ENCODE measurements around the gene SELENOW. TPM values are rescaled to one million over a fixed set of nuclear protein-coding genes. Genes with fewer than 3 reads are reported as not detected.

SELENOW gene
- total RNA-seq: 1,000 to 10,000 TPM in 3 of 4 donors, 100 to 1,000 TPM in 1; 730 to 1,512 (median 1,402) TPM

DNA sequence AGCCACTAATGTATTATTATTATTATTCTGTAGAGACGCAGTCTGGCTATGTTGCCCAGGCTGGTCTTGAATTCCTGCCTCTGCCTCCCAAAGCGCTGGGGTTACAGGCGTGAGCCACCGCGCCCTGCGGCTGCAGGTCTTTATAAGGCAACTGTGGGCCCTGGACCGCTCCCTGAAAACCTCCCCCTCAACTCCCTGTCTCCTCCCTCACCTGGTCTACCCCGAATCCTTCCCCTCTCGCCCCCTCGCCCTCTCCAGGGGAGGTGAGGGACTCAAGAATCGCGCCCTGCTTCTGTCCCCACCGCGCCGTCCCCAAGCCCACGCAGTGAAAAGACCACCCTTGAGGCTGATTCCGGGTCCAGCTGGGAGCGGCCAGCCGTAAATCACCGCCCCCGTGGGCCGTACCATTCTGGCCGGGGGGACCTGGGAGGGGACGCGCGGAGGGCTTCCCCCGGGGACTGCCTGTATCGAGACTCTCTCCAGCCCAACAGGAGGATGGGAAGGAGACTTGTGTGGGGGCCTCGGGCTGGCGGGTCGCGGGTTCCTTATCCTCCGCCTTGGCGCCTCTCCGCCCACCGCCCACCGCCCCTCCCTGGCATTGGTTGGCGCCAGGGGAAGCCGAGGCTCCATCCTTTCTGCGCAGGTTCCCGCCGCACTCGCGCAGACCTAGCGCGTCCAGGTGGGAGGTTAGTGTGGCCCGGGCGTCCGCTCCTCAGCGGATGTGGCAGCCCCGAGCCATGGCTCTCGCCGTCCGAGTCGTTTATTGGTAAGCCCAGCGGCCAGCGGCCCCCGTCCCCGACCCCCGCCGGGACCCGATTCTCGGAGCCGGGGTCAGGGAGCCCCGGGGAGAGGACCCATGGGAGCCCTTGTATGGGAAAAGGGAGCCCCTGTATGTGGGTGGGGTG is at the start of gene SELENOW:
Gene SELENOW (plus strand): TSS at position 655 of the 905 bp plus-strand sequence. CDS start 83 bp downstream, at position 738.
- H3K27me3 ChIP-seq: no peaks in the 10 kb centered on the region
- peak within 1 kb of the TSS; percentile 93 to 99 (median 95) for H3K27ac ChIP-seq
- in situ Hi-C loops (cut with MboI; ENCODE audit: low sequenced_read_pairs in 4 of 4): no loop called here
- peaks cover 0 to 19% of the 10 kb centered on the region in 2 donors for H3K36me3 ChIP-seq
- DNase-seq (peak; percentile 48 to 81), ATAC-seq (peak; percentile 61 to 68)
- peak; percentile 96 to 98 for TF ChIP-seq POLR2A (IDR thresholded peaks at IDR 0.05)
- TF ChIP-seq, protein P1, sequence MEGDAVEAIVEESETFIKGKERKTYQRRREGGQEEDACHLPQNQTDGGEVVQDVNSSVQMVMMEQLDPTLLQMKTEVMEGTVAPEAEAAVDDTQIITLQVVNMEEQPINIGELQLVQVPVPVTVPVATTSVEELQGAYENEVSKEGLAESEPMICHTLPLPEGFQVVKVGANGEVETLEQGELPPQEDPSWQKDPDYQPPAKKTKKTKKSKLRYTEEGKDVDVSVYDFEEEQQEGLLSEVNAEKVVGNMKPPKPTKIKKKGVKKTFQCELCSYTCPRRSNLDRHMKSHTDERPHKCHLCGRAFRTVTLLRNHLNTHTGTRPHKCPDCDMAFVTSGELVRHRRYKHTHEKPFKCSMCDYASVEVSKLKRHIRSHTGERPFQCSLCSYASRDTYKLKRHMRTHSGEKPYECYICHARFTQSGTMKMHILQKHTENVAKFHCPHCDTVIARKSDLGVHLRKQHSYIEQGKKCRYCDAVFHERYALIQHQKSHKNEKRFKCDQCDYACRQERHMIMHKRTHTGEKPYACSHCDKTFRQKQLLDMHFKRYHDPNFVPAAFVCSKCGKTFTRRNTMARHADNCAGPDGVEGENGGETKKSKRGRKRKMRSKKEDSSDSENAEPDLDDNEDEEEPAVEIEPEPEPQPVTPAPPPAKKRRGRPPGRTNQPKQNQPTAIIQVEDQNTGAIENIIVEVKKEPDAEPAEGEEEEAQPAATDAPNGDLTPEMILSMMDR (IDR thresholded peaks at IDR 0.05 in 4 of 5, conservative IDR thresholded peaks at IDR 0.05 in 1 of 5): peak in 1 of 5 experiments; percentile 19
- H3K9me3 ChIP-seq: no peaks in the 10 kb centered on the region
- peak within 1 kb of the TSS; percentile 74 to 98 (median 90) for H3K4me3 ChIP-seq
- H3K4me1 ChIP-seq: peaks cover 37 to 41% of the 10 kb centered on the region in 2 donors
- intact Hi-C loops (cut with DNase I; ENCODE audit: low total_unique reads): loop anchor here (2.0 to 10.0 kb wide), 3 partner anchors 34 to 1986 kb away; partner anchors contain the start of genes AP2A1, BICRA, NOP53 and TSKS

DNA sequence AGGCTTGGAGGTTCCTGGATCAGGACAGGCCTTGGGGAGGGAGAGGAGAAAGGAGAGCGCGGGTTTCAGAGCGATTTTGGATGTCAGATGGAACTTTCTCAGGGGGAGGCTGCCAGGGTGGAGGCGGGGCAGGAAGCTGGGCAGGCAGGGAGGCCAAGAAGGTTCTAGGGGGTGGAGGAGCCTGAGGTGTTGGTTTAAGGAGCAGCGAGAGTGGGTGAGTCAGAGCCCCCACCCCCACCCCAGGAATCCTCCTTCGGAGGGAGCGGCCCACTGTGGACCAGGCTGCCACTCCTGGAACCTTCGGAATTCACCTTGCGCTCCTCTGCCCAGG is 49.1 kb upstream of the SELENOW start:
- TF ChIP-seq, protein P1 (IDR thresholded peaks at IDR 0.05 in 4 of 5, conservative IDR thresholded peaks at IDR 0.05 in 1 of 5): no peak
- no peak for TF ChIP-seq POLR2A (IDR thresholded peaks at IDR 0.05)
- Histone ChIP-seq H3K4me1 (peaks cover 15 to 17% of the 10 kb centered on the region in 2 donors), H3K4me3 (peak overlapping the region; percentile 2 to 38 (median 26)), H3K9me3 (no peaks in the 10 kb centered on the region), H3K27me3 (no peaks in the 10 kb centered on the region), H3K36me3 (no peaks in the 10 kb centered on the region), H3K27ac (peak overlapping the region; percentile 52 to 82 (median 78))
- in situ Hi-C loops (cut with MboI; ENCODE audit: low sequenced_read_pairs in 4 of 4) (loop anchor here in 1 of 4 donors (25.0 kb wide), 1 partner anchor 442 kb away; no protein-coding TSS in a partner anchor), intact Hi-C loops (cut with DNase I; ENCODE audit: low total_unique reads) (no loop called here)
- peak in 1 of 2 donors; percentile 61 for DNase-seq
- peak; percentile 52 to 74 for ATAC-seq

DNA sequence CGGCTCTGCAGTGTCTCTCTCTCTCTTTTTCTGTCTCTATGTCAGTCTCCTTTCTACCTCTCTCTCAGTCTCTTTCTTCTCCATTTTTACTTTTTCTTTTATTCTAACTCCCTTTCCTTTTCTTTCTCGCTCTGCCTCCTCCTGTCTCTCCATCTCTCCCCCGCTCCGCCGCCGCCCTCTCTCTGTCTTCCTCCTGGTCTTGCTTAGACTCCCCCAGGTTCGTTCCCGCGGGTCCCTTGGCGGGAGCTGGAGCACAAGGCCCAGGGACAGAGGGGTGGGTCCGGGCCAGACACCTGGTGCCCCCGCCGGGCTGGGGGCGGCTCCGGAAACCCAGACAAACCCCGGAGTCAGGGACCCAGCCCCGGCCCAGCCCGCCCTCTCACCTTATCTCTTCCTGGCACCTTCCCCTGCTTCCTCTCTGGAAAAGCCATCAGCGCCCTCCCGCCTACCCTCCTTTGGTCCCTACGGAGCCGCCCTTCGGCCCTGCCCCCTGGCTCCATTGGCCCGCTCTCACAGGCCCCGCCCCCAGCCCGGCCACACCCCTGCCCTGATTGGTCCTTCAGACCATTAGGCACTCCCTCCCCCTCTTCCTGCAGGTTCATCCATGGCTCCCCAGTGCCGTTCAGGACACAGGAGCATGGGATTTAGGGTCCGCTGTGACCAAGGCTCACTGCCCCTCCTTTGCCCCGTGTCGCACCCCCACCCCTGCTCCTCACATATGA is 48.5 kb upstream of the SELENOW start:
- TF ChIP-seq, protein P1 (IDR thresholded peaks at IDR 0.05 in 4 of 5, conservative IDR thresholded peaks at IDR 0.05 in 1 of 5): no peak
- TF ChIP-seq POLR2A (IDR thresholded peaks at IDR 0.05): no peak
- Histone ChIP-seq H3K4me3 (peak overlapping the region; percentile 2 to 38 (median 26)), H3K36me3 (no peaks in the 10 kb centered on the region), H3K4me1 (peaks cover 15 to 17% of the 10 kb centered on the region in 2 donors), H3K27ac (peak overlapping the region; percentile 52 to 82 (median 78)), H3K27me3 (no peaks in the 10 kb centered on the region), H3K9me3 (no peaks in the 10 kb centered on the region)
- ATAC-seq (peak; percentile 65 to 69), DNase-seq (peak; percentile 17 to 62)
- intact Hi-C loops (cut with DNase I; ENCODE audit: low total_unique reads) (no loop called here), in situ Hi-C loops (cut with MboI; ENCODE audit: low sequenced_read_pairs in 4 of 4) (loop anchor here in 1 of 4 donors (25.0 kb wide), 1 partner anchor 443 kb away; no protein-coding TSS in a partner anchor)

DNA sequence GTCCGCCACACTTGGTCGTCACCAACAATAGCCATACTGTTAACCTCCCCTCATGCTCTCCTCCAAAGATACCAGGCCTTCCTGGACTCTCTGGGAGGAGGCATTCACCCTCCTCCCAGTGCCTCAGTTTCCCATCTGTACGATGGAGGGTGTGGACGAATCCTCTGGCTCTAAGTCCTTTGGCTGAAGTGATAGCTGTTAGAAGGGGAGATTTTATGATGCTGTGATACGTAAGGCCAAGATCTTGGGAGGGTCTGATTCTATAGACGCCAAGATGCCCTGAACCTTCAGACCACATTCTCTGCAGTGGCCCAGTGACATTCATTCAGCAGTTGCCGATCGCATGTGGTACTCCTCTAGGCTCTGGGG is 48.0 kb upstream of the SELENOW start:
- peak overlapping the region; percentile 52 to 82 (median 78) for H3K27ac ChIP-seq
- no peak for DNase-seq
- intact Hi-C loops (cut with DNase I; ENCODE audit: low total_unique reads): no loop called here
- peaks cover 15 to 17% of the 10 kb centered on the region in 2 donors for H3K4me1 ChIP-seq
- in situ Hi-C loops (cut with MboI; ENCODE audit: low sequenced_read_pairs in 4 of 4): loop anchor here in 1 of 4 donors (25.0 kb wide), 1 partner anchor 443 kb away; no protein-coding TSS in a partner anchor
- no peaks in the 10 kb centered on the region for H3K27me3 ChIP-seq
- H3K36me3 ChIP-seq: no peaks in the 10 kb centered on the region
- no peaks in the 10 kb centered on the region for H3K9me3 ChIP-seq
- TF ChIP-seq POLR2A (IDR thresholded peaks at IDR 0.05): no peak
- TF ChIP-seq, protein P1 (IDR thresholded peaks at IDR 0.05 in 4 of 5, conservative IDR thresholded peaks at IDR 0.05 in 1 of 5): no peak
- no peak overlapping the region for H3K4me3 ChIP-seq
- ATAC-seq: peak in 1 of 2 donors; percentile 9

All from gastrocnemius medialis (tissue), 4 donors.